ENCODE measurements around the gene RAX2.

DNA sequence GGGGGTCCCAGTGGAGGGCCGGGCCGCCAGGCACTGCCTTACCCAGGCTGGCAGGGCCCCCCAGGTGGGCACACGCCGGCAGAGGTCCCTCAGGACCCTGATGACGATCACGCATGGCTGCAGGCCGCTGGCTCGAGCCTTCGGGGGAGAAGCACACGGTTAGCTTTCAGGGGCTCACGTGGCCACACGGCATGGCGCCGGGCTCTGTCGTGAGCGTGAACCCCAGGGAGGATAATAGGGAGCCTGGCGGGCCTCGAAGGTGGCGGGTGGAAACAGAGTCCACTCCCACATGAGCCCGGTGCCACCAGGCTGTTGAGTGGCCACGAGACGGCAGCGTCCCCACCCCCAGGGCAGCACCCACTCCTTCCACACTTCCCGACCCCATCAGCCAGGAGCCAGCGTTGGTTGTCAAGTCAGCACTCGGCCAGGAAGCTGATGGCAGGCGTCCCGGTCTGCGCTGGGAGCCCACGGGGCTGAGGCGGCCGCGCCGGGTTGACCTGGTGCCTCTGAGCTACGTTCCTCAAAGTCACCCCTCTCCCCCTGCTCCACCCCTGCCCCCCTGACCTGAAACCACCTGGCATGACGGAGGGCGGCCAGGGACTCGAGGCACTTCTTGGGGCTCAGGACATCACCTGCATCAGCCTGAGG, 38.8 kb upstream of the RAX2 start:
- no peak for TF ChIP-seq FOXK2 (IDR thresholded peaks at IDR 0.05)
- no peak for TF ChIP-seq SP1 (IDR thresholded peaks at IDR 0.05)
- TF ChIP-seq FOXM1 (IDR thresholded peaks at IDR 0.05; ENCODE audit: borderline replicate concordance): no peak
- TF ChIP-seq ELF4 (IDR thresholded peaks at IDR 0.05): no peak
- no peak for TF ChIP-seq TARDBP (IDR thresholded peaks at IDR 0.05)
- no peak for TF ChIP-seq L3MBTL2 (conservative IDR thresholded peaks at IDR 0.05)
- TF ChIP-seq SUZ12 (IDR thresholded peaks at IDR 0.05): no peak
- TF ChIP-seq BHLHE40 (IDR thresholded peaks at IDR 0.05; ENCODE audit: borderline replicate concordance): no peak
- no peak for TF ChIP-seq ZNF384 (IDR thresholded peaks at IDR 0.05)
- no peak for TF ChIP-seq FOXA1 (IDR thresholded peaks at IDR 0.05)
- no peak for TF ChIP-seq HDGF (IDR thresholded peaks at IDR 0.05; ENCODE audit: borderline replicate concordance)
